Ishikawa (cell line): Measurements from ENCODE around the gene TFB1M.

Experiments
- EGR1 ChIP-seq: IDR thresholded peaks from 2 replicates; pipeline ENCODE4 v1.6.1; 2012
- EP300 ChIP-seq: IDR thresholded peaks from 2 replicates; pipeline ENCODE4 v1.6.1; 2012; ENCODE audit warnings: borderline replicate concordance
- FOXM1 ChIP-seq: IDR thresholded peaks from 2 replicates; pipeline ENCODE4 v1.6.1; 2012; ENCODE audit warnings: low read depth, borderline replicate concordance
- RAD21 ChIP-seq: IDR thresholded peaks from 2 replicates; pipeline ENCODE4 v1.6.1; 2012; ENCODE audit warnings: low read depth
- TCF12 ChIP-seq: IDR thresholded peaks from 2 replicates; pipeline ENCODE4 v1.6.1; 2012; ENCODE audit warnings: low read depth
- TF ChIP-seq, protein P1 (sequence below): IDR thresholded peaks from 2 replicates; pipeline ENCODE4 v1.6.1; 2012

DNA sequence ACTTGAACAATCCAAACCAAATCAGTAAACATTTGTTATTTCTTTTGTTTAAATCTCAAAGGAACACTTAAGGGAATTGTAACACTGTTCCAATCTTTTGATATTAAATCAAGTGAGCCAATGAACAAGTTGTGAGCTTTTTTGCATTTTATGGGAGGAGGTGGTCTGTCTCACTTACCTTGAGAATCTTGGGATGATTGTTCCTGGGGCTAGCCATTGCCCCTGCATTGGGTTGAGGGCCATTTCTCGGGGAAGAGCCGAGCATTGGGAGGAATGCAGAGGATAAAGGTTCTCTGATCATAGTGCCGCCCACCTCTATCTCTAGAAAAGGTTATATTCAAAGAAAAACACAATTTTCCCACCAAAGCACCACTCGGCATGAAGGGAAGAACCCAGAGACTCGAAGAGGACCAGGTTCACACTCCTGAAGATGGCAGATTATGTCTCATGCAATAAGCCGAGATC lies 13.8 kb upstream of the TFB1M start:
- TF ChIP-seq TCF12 (no peak), EP300 (no peak), RAD21 (no peak), FOXM1 (no peak), EGR1 (no peak)
- TF ChIP-seq, protein P1, sequence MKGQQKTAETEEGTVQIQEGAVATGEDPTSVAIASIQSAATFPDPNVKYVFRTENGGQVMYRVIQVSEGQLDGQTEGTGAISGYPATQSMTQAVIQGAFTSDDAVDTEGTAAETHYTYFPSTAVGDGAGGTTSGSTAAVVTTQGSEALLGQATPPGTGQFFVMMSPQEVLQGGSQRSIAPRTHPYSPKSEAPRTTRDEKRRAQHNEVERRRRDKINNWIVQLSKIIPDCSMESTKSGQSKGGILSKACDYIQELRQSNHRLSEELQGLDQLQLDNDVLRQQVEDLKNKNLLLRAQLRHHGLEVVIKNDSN = no peak
